WERI-Rb-1 (cell line): ENCODE results near the gene CHL1.
"Not testable (repeated sequence)": the region's sequence is repeated elsewhere in the genome, so short reads cannot be mapped to it uniquely, and the experiment has no call there.

ENCODE experiments used
- DNase-seq: peaks from one replicate; pipeline ENCODE4 v3.0.0-alpha.2; 2020
- H3K27ac ChIP-seq: fragments of 250-450 bp; sonication (Bioruptor Pico); 2 replicates; pipeline ENCODE4 v1.5.1; 2020; ENCODE audit warnings: mild to moderate bottlenecking, moderate library complexity
- H3K27me3 ChIP-seq: fragments of 250-450 bp; sonication (Bioruptor Pico); 2 replicates; pipeline ENCODE4 v1.5.1; 2021; ENCODE audit warnings: mild to moderate bottlenecking, low read depth, moderate library complexity; ENCODE audit not compliant: insufficient read depth, severe bottlenecking
- H3K36me3 ChIP-seq: fragments of 250-450 bp; sonication (Bioruptor Pico); 2 replicates; pipeline ENCODE4 v1.5.1; 2020; ENCODE audit warnings: mild to moderate bottlenecking, moderate library complexity
- H3K4me3 ChIP-seq: 2 replicates; pipeline ENCODE4 v1.5.1; 2011; ENCODE audit warnings: low read depth, mild to moderate bottlenecking, control low read depth, low read length
- H3K9me3 ChIP-seq: fragments of 250-450 bp; sonication (Bioruptor Pico); 2 replicates; pipeline ENCODE4 v1.5.1; 2021; ENCODE audit warnings: mild to moderate bottlenecking, moderate library complexity; ENCODE audit not compliant: severe bottlenecking
- TF ChIP-seq, protein P1 (sequence below): IDR thresholded peaks from 2 replicates; pipeline ENCODE4 v1.5.1; 2011; ENCODE audit warnings: low read depth, mild to moderate bottlenecking, control low read depth, inconsistent platforms, low read length

Gene CHL1

DNA sequence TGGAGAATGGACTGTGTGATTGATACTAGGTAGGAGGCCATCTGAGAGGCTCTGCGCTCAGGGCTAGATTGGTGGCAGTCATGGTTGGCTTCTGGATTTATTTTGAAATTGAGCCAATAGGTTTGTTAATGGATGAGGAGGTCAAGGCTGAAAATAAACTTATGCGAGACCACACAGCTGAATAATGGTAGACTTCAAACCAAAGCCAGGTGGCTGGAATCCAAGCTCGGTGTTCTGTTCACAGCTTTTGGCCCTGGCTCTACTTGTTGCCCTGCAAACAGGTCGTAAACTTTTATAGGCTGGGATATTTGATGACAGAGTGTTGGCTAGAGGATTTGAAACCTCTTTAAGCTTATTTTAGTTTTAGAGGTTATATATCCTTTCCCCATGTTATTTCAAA is 160.4 kb downstream of the CHL1 start:
- H3K27ac ChIP-seq = no peak overlapping the region
- H3K9me3 ChIP-seq = no peaks in the 10 kb centered on the region
- no peak overlapping the region for H3K4me3 ChIP-seq
- no peaks in the 10 kb centered on the region for H3K27me3 ChIP-seq
- TF ChIP-seq, protein P1, sequence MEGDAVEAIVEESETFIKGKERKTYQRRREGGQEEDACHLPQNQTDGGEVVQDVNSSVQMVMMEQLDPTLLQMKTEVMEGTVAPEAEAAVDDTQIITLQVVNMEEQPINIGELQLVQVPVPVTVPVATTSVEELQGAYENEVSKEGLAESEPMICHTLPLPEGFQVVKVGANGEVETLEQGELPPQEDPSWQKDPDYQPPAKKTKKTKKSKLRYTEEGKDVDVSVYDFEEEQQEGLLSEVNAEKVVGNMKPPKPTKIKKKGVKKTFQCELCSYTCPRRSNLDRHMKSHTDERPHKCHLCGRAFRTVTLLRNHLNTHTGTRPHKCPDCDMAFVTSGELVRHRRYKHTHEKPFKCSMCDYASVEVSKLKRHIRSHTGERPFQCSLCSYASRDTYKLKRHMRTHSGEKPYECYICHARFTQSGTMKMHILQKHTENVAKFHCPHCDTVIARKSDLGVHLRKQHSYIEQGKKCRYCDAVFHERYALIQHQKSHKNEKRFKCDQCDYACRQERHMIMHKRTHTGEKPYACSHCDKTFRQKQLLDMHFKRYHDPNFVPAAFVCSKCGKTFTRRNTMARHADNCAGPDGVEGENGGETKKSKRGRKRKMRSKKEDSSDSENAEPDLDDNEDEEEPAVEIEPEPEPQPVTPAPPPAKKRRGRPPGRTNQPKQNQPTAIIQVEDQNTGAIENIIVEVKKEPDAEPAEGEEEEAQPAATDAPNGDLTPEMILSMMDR = no peak
- H3K36me3 ChIP-seq = no peaks in the 10 kb centered on the region
- DNase-seq = no peak

DNA sequence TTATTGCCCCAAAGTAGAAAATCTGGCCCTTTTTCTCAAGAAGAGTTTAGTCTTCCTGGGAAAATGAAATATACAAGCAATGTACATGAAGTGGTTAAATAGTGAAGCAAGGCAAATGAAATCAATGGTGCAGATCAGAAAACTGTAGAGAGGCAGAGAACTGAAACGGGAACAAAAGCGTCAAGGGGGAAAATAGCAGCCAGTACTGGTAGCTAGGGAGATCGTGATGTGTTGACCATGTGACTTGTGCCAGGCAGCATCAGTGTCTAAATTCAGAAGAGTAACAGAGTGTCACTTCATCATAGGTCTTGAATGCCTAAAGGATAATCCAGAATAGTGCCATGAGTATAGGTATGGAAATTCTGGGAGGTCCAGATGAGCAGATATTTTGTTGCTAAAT is 163.1 kb downstream of the CHL1 start:
- no peak for DNase-seq
- H3K9me3 ChIP-seq = no peaks in the 10 kb centered on the region
- no peak overlapping the region for H3K27ac ChIP-seq
- no peaks in the 10 kb centered on the region for H3K27me3 ChIP-seq
- H3K4me3 ChIP-seq = no peak overlapping the region
- H3K36me3 ChIP-seq = no peaks in the 10 kb centered on the region
- TF ChIP-seq, protein P1 = no peak

DNA sequence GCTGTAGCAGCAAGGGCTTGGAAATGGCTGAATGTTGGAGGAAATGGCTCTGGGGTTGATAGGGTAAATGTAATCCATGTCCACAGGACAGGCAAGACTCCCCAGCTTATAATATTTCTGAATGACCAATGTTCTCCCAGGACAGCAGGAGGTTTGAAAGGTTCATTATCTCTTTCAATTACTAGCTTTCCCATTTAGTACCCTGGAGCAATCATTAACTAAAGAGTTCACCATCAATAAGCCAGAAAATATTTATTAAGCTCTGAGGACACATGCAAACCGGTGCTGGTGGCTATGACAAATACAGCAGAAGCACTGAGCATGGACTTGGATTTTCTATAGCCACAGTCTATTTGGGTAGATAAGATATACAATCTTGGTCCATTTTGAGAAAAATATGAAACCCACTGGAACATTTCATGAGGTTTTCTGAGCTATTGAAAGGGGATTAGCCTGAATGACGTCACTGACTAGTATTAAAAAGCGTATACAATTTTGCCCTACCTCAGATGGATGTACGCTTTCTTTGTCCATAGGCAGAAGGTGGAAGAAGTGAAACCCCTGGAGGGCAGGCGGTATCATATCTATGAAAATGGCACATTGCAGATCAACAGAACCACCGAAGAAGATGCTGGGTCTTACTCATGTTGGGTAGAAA is 166.2 kb downstream of the CHL1 start:
- no peak overlapping the region for H3K27ac ChIP-seq
- H3K27me3 ChIP-seq = no peaks in the 10 kb centered on the region
- DNase-seq = no peak

DNA sequence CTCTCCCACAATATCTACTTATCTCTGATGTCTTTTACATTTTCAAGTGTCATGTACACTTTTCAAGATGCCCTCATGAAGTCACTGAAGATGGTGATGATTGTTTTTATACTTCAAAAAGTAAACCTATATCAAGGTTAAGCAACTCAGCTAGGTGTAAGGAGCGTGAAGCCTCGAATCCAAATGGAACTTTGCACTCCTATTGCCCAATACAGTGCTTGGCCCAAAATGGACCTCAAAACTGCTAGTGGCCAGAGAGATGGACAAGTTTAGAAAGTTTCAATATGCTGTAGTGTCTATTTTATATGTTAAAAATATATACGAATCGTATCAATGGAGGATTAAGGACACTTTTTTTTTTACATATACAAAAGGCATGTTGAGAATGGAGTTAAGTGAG is 167.7 kb downstream of the CHL1 start:
- Histone ChIP-seq H3K27ac (no peak overlapping the region), H3K36me3 (no peaks in the 10 kb centered on the region), H3K9me3 (peaks cover 3% of the 10 kb centered on the region), H3K27me3 (no peaks in the 10 kb centered on the region), H3K4me3 (no peak overlapping the region)
- DNase-seq = no peak
- TF ChIP-seq, protein P1 = no peak

More for the DNA sequence above, 166.2 kb downstream of the CHL1 start:
- no peak overlapping the region for H3K4me3 ChIP-seq
- TF ChIP-seq, protein P1 = no peak
- H3K9me3 ChIP-seq = peaks cover under 1% of the 10 kb centered on the region
- no peaks in the 10 kb centered on the region for H3K36me3 ChIP-seq

DNA sequence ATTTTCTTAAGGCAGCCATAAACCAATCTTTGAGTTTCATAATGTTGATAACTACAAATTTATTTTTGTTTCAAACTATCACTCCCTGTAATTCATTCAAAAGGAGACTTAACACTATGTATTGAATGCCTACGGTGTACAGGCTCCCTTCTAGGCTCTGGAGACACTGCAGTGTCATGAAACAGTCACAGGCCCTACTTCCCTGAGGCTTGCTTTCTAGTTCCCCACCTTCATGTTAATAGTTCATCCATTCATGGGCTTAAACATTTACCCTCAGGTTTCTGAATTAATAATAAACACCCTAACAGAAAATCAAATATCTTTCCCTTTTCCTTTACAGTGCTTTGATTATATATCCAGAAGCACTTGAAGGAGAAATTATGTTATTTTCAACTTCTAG is 168.7 kb downstream of the CHL1 start:
- Histone ChIP-seq H3K27me3 (no peaks in the 10 kb centered on the region), H3K9me3 (peaks cover 3% of the 10 kb centered on the region), H3K36me3 (no peaks in the 10 kb centered on the region), H3K27ac (no peak overlapping the region), H3K4me3 (no peak overlapping the region)
- TF ChIP-seq, protein P1 = no peak
- DNase-seq = no peak

DNA sequence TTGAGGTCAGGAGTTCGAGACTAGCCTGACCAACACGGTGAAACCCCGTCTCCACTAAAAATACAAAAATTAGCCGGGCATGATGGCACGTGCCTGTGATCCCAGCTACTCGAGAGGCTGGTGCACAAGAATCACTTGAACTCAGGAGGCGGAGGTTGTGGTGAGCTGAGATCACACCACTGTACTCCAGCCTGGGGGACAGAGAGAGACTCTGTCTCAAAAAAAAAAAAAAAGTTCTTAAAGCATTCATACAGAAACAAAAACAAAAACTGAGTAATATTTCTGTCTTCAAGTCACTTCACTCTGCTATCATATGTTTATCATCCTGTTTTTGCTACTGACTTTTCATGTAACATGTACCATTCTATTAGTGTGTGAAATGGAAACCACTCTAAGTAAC is 169.7 kb downstream of the CHL1 start:
- not testable (repeated sequence) for H3K4me3 ChIP-seq, H3K36me3 ChIP-seq, H3K27me3 ChIP-seq, DNase-seq, H3K27ac ChIP-seq, H3K9me3 ChIP-seq
